ENCODE results near the gene SZT2.
"Not testable (repeated sequence)": the region's sequence is repeated elsewhere in the genome, so short reads cannot be mapped to it uniquely, and the experiment has no call there.

Gene SZT2

DNA sequence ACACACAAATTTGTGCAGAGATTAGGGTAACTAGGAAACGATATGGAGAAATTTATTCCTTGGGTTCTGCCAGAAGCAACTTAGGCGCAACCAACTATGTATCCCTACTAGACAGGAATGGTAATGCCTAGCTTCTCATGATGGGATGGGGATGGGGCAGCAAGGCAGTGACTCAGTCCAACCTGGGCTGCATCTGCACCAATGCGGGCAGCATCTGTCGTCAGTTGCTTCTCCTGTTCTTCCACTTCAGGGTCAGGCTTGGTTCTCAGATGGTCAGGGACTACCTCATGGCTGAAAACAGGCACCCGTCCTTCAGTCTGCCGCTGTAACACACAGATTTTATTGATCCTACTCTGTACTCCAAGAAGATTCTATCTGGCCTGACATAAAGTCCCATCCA, 3.0 kb upstream of the SZT2 start:
- no peak for DNase-seq (ENCODE audit: low read depth in 2 of 3, low spot score in 2 of 3)

DNA sequence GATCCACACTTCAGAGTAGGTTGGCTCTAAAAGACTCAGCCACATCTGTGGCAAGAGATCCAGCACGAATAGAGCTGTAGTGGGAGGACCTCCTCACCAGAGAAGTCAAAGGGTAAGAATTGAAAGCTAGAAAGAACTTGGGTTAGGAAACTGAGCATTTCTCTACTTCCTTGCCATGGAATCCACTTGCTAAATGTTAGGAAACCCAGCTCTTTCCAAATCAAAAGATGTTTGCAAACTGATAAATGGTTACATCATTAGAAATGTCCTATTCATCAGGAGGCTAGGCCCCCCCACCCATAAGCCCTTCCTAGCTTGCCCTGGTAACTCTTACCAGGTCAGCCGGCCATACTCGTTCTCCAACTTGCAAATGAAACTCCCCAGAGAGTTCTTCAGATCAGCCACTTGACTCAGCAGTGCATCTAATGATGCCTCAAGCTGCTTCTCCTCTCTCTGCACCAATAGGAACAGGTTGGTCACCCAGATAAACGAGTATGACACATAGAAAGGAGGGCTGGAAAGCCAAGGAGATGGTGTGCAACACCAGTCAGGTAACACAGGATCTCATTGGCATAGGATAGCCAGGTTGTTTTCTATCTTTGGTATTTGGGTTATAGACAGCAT, 1.6 kb upstream of the SZT2 start:
- no peak for DNase-seq (ENCODE audit: low read depth in 2 of 3, low spot score in 2 of 3)

DNA sequence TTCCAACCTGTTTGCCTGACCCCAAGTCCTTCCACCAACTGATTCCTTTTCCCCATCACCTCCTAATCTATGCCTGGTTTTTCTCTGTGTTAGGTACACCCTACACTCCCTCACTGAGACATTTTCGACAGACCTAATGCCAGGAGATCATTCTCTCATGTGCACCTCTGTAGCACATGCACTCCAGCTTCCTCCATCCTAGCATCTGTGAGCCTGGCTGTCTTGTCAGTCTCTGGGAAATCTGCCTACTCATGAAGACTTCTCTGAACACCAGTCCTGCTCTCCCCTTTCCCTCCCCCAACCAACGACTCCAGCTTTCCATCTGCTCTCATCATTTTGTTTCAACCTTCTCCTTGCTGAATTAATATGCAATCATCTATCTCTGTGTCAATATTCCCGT, 1.1 kb upstream of the SZT2 start:
- no peak for DNase-seq (ENCODE audit: low read depth in 2 of 3, low spot score in 2 of 3)

DNA sequence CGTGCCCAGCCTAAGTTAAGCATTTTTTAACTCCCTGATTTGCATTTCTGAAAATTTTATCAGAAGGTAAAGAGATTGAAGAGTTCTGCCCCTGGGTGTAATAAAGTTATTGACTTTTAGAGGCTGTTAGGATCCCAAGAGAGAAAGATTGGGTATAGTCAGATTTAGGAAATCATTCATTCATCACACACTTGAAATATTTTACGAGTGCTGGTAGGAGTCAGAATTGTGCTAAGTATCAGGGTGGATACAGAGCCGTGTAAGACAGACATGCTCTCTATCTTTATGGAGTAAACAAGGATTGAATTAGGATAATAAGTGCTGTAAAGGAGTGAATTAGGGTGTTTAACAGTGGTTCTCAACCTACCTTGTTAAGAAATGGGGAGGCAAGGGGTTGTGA, 3.0 kb downstream of the SZT2 start:
- no peak for DNase-seq (ENCODE audit: low read depth in 2 of 3, low spot score in 2 of 3)

DNA sequence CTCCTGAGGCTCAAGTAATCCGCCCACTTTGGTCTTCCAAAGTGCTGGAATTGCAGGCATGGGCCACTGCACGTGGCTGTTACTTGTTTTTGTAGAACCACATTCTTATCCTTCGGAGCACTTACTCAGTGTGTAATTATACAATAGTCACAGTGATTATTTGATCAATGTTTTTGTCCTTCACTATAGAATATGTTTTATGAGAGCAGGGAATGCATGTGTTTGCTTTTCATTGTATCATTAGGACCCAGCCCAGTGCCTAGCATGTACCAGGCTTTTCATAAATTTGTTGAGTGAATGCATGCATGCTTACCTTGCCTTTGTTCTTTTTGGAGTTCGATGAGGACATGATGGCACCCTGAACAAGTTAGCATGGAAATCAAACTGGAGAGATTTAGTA, 5.8 kb downstream of the SZT2 start:
- DNase-seq (ENCODE audit: low read depth in 2 of 3, low spot score in 2 of 3), result no peak

DNA sequence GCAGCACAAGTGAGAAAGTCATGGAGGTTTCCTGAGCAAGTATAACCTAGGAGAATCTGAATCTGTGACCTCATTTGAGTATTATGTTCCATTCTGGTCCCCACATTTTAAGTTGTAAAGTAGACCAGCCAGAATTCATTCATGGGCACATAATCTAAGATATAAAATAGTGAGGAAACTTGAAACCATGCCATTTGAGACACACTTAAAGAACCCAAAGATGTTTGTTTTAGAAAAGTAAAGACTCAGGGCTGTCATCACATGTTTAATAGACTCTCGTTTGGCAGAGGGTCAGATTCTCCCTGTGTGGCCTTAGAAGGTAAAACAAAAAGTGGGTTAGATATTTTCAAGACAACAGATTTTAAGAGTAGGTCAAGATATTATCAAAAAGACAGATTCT, 6.4 kb downstream of the SZT2 start:
- DNase-seq (ENCODE audit: low read depth in 2 of 3, low spot score in 2 of 3), result no peak

DNA sequence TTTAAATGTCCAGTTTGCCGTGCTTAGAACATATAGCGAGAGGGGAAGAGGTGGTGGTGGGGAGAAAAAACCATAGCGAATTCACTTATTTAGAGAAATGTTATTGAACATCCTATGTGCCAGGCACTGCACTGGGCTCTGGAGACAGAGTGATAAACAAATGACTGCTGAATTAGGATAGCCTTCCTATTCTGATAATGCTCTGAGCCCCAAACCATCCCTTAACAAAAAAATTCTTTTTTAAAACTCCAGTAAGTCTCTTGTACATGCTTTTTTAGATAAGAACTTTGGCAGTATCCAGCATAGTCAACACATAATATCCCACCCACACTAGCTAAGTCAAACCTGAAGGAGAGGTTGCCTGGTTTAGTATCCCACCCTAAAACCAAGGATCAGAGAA, 8.5 kb downstream of the SZT2 start:
- no peak for DNase-seq (ENCODE audit: low read depth in 2 of 3, low spot score in 2 of 3)

DNA sequence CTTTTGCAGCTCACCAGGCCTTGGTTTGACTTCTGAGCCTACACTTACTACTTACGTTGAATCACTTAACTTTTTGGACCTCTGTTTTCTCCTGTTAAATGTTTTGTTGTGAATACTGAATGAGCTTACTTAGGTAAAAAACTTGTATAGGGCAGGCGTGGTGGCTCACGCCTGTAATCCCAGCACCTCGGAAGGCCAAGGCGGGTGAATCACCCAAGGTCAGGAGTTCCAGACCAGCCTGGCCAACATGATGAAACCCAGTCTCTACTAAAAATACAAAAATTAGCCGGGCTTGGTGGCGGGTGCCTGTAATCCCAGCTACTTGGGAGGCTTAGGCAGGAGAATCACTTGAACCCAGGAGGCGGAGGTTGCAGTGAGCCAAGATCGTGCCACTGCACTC, 10.7 kb downstream of the SZT2 start:
- not testable (repeated sequence) for DNase-seq (ENCODE audit: low read depth in 2 of 3, low spot score in 2 of 3)

DNA sequence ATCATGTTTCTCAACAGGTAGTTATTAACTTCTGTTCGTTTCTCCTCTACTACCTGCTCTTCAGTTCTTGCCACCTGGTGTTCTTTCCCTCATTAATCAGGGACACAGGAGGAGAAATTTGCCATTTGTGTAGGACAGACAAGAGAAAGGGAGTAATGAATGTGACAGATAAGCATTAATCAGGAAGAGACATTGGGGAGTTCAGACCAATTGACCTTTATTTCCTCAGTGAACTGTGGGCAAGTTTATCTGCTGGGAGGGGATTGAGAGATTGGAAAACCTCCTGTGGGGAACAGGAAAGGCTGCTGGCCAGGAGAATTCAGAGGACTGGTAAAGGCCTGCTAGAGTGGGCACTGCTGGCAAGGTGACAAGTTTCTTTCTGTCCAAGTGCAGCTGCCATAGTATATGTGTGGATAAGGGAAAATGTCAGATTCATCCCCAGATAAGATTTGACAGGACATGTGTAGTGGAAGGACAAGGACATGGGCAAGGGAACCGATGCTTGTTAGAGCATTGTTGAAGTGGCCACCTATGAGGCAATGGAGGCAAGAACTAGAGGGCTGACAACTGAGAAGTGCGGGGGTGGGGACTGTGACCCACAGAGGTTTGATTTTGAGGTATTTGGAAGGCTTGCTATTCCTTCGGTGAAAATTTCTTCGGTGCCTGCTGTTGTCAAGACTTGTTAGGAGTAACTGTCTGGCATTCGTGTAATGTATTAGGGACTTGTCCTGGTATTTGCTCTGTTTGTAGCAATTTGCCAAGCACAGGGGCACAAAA, 12.6 kb downstream of the SZT2 start:
- DNase-seq (ENCODE audit: low read depth in 2 of 3, low spot score in 2 of 3), result no peak

DNA sequence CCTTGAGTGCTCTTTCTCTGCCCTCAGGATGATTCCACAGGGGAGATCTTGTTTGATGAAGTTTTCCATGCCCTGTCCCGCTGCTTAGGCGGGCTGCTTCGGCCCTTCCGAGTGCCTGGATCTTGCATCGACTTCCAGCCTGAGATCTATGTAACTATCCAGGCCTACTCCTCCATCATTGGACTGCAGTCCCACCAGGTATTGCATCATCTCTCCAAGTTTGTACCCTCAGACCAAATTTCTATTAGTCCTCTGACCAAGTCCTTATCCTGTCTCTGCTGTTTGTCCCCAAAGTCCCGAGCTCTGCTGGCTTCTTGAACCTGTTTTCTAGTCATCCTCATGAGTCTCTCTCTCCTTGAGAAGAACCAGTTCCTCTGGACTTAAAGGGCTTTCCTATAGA, 14.7 kb downstream of the SZT2 start:
- DNase-seq (ENCODE audit: low read depth in 2 of 3, low spot score in 2 of 3), result no peak

DNA sequence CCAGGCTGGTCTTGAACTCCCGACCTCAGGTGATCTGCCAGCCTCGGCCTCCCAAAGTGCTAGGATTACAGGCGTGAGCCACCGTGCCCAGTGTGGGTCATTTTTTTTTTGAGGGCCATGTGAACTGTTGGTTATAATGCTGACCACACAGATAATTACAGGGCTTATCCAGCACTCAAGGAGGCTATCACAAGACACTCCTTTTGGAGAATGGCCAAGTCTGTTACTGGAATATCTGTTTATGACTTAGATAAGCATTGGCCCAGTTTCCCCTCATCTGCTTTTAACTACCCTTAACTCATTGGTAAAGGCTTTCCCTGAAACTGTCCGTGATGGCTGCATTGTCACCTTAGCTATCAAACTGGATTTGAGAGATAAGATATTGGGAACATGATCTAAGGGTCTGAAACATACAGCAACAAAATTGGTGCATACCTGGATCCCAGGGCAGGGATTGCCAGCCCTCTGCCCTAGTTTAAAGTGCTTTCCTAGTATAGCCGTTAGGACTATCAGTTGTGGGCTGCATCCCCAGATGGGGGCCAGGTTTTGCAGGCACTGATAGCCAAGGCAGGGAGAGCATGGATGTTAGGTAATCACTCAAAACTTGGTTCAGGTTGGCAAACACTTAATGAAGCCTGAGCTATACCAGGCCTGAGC, 15.6 kb downstream of the SZT2 start:
- DNase-seq (ENCODE audit: low read depth in 2 of 3, low spot score in 2 of 3), result no peak

DNA sequence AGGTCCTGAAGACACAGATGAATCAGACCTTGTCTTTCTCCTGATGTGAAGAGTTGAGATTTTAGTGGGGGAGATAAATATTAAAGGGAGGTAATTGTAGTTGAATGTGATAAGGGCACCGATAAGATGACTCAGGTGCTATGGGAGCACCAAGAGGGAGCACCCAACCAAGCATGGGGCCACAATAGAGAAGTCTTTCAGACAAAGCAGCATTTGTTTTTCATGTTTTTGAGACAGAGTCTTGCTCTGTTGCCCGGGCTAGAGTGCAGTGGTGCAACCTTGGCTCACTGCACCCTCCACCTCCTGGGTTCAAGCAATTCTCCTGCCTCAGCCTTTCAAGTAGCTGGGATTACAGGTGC, 16.2 kb downstream of the SZT2 start:
- DNase-seq (ENCODE audit: low read depth in 2 of 3, low spot score in 2 of 3), result no peak

DNA sequence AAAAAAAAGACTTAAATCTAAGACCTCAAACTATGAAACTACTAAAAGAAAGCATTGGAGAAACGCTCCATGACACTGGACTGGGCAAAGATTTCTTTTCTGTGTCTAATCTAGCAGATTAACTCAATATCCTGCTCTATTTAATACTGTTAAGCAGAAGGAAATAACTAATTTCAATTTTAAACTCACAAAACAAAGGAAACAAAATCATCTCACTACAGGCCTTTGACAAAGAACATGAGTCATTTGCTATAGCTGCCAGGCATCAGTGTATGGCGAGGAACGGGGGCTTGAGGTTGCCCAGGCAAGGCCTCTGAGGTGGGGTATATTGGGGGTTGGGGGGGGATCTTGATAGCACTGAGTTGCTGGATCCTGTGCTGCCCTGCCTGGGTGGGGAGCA, 20.9 kb downstream of the SZT2 start:
- no peak for DNase-seq (ENCODE audit: low read depth in 2 of 3, low spot score in 2 of 3)

DNA sequence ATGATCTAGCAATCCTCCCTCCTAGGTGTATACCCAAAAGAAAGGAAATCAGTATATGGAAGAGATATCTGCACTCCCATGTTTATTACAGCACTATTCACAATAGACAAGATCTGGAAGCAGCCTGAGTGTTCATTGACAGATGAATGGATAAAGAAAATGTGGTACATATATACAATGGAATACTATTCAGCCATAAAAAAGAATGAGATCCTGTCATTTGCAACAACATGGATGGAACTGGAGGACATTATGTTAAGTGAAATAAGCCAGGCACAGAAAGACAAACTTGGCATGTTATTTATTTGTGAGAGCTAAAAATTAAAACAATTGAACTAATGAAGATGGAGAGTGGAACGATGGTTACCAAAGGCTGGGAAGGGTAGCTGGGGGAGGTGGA, 23.7 kb downstream of the SZT2 start:
- DNase-seq (ENCODE audit: low read depth in 2 of 3, low spot score in 2 of 3), result not testable (repeated sequence)

DNA sequence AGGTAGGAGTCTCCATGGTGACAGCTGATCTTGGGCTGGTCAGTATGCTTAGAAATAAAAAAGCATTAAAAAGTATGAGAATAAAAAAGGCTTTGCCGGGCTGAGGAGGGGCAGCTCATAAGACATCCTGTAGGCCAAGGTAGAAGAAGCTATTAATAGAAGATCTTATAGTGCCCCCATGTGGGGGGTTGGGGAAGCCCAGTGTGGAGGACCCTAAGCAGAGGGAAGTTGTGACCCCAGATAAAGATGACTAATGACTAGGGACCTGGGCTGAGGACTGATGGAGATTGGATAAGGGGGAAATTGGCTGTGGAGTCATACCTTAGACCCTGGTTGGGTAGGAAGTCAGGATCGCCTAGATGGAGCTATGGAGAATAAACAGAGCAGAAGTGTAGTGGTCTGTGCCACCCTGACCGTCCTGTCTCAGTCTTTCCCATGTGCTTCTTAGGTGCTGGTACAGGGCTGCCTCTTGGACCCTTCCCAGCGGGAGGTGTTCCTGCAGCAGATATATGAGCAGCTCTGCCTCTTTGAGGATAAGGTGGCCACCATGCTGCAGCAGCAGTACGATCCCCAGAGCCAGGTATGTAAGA, 25.0 kb downstream of the SZT2 start:
- DNase-seq (ENCODE audit: low read depth in 2 of 3, low spot score in 2 of 3), result peak in 2 of 3 experiments; percentile 15 to 26

DNA sequence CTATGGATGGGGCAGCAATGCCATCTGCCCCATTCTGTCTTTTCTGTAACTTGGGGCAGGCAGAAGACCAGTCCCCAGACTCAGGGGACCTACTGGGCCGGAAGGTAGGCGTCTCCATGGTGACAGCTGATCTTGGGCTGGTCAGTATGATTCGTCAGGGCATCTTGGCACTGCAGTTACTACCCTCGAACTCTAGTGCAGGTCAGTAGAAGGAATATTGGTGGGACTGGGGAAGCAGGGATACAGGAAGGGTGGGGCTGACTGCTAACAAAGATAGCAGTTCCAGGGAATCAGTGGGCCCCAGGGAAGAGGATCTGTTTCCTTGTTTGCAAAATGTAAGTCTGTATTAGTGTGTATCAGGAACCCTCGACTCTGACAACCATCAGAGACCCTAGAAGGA, 26.2 kb downstream of the SZT2 start:
- DNase-seq (ENCODE audit: low read depth in 2 of 3, low spot score in 2 of 3), result no peak

DNA sequence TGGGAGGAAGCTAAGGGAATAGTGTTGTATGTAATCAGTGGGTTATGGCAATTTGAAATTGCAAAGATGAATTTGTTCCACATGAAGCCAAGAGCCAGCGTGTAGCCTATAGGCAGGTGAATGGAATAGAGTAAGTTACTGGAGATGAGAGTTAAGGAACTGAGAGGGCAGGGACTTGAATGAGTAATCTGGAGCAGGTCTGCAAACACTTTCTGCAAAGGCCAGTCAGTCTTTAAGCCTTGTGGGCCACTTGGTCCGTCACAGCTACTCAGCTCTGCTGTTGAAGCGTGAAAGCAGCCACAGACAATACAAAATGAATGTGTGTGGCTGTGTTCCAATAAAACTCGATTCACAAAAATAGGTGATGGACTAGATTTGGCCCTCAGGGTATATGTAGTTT, 29.2 kb downstream of the SZT2 start:
- no peak for DNase-seq (ENCODE audit: low read depth in 2 of 3, low spot score in 2 of 3)

DNA sequence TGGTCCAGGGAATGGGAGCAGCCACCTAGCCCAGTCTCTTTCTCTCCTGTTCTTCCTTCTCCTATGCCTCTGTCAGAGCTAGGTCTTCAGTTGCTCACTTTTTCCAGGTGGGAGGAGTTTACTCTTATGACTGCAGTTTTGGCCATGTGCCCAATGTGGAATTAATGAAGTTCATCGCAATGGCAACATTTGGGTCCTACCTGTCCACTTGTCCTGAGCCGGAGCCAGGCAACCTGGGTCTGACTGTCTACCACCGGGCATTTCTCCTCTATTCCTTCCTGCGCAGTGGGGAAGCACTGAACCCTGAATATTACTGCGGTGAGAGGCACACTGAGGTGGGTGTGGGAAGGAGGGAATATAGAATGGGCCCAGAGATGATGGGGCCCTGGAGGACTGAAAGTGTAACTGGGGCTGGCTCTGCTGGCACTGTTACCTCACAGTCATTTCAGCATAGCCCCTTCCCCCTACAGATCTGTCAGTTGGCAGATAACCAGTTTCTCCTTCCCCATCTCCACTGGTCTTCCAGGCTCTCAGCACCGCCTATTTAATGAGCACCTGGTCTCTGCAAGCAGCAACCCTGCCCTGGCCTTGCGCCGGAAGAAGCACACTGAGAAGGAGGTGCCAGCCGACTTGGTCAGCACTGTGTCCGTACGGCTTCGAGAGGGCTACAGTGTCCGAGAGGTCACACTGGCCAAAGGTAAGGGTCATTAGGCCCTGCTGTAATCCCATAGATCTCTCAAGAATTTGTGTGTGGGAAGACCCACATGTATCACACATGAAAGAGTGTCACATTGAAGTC, 30.1 kb downstream of the SZT2 start:
- no peak for DNase-seq (ENCODE audit: low read depth in 2 of 3, low spot score in 2 of 3)

DNA sequence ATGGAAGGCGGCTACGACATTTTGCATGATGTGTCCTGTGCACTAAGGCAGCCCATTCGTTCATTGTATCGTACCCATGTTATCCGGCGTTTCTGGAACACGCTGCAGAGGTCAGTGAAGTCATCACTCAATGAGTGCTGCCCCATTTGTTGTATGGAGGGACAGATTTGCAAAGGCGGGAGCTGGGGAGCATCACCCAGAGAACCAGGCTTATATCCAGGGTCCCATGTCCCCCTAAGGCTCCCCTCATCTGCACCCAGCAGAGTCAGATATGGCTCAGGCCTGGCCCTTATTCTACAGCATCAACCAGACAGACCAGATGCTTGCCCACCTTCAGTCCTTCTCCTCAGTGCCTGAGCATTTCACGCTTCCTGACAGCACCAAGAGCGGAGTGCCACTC, 31.2 kb downstream of the SZT2 start:
- no peak for DNase-seq (ENCODE audit: low read depth in 2 of 3, low spot score in 2 of 3)

DNA sequence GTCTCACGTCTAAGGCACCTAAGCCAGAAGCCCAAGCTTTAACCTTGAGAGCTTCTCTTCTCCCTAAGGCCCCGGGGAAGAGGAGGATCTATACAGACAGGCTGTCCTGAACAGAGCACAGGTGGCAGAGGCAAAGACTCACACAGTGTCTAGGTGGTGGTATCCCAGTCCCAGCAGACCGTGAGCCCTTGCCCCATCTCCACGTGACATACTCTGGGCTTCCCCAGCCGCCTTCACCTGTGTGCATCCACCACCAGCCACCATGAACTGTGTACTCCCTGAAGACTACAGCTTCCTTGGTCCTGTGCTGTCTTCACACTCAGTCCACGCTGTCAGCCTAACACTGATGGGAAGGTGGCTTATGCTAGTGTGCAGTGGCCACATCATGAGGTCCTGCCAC, 31.7 kb downstream of the SZT2 start:
- DNase-seq (ENCODE audit: low read depth in 2 of 3, low spot score in 2 of 3), result no peak

DNA sequence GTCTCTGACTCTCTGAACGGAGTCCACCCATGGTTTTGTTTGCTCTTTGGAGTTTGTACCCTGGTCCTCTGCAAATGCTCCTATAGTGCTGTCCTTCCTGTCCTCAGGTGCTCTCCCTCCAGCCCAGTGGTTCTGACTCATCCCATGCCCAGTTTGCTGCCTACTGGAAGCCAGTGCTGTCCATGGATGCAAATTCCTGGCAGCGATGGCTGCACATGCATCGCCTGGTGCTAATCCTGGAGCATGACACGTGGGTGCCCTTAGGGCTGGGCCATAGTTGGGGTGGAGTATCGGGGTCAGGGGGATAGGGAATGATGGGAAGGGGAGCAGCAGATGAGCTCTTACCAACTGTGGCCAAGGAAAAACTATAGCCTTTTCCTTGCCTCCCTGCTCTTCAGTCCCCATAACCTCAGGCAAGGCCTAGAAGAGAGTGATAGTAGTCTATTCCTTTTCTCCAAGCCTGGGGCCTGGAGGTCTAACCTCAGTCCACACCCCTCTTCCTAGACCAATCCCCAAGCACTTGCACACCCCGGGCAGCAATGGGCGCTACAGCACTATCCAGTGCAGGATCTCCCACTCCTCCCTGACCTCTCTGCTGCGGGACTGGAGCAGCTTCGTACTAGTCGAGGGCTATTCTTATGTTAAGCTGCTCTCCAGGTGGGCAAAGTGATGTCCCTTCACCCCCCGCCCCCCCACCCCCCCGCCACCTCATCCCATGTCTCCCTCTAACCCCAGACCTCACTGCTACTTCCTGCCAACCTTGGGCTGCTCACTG, 32.5 kb downstream of the SZT2 start:
- no peak for DNase-seq (ENCODE audit: low read depth in 2 of 3, low spot score in 2 of 3)
